ENCODE measurements around the gene SSBP4. TPM values are rescaled to one million over a fixed set of nuclear protein-coding genes. Genes with fewer than 3 reads are reported as not detected.

The SSBP4 gene
- polyA plus RNA-seq, 1 of the 3 experiments (the other 2 are of a cell fraction), result 24.9 TPM

DNA sequence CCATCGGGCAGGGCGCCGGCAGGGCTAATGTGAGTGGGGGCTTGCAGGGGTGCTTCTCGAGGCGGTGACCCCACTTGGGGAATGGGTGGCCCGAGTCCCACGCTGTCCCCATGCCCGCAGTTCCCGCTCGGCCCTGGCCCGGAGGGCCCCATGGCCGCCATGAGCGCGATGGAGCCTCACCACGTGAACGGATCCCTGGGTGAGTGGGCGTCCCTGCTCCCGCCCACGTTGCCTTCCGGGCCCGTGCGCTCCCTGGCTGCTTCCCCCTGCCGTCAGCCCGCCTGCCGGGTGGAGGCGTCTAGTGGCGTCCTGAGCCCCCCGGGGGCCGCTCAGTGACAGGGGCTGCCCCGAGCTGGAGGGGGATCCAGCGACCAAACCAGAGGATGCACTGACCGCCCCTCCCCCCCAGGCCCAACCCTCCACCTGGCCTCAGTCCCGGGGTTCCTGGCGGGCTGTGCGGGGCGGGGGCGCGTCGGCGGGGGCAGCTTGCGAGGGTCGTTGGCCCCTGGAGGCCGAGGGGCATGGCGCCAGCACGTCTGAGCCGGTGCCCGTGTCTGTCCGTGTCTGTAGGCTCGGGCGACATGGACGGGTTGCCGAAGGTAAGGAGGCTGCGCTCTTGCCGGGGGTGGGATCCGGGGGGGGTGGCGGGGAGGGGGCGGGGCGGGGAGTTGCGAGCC is 14.0 kb downstream of the SSBP4 start:
- no peak overlapping the region for H2AFZ ChIP-seq (ENCODE audit: low read depth)
- H4K20me1 ChIP-seq (ENCODE audit: insufficient read depth), result no peaks in the 10 kb centered on the region; the same call in 1 of the 2 replicates
- peaks cover 0 to 11% of the 10 kb centered on the region in 2 experiments for H3K36me3 ChIP-seq (replicated peaks in 1 of 2; ENCODE audit: control insufficient read depth in 1 of 2, insufficient read depth in 2 of 2, low read length in 1 of 2)
- no peak overlapping the region for H3K4me2 ChIP-seq
- no peaks in the 10 kb centered on the region for H3K27me3 ChIP-seq (ENCODE audit: insufficient read depth)
- peak; percentile 75 for DNase-seq
- CTCF ChIA-PET, result interaction anchor here (0.9 kb wide), 1 partner anchor 14 kb away, joined by 4 read pairs; the partner anchor contains the start of gene SSBP4
- H3K27ac ChIP-seq (ENCODE audit: low read depth in 2 of 2, low read length in 1 of 2), result peak overlapping the region in 1 of 2 experiments; percentile 71; a peak in 1 of 4 replicates
- H3K9me3 ChIP-seq, result no peaks in the 10 kb centered on the region
- no peaks in the 10 kb centered on the region for H3K79me2 ChIP-seq (ENCODE audit: insufficient read depth)
- POLR2A ChIA-PET, result interaction anchor here (1.6 to 2.5 kb wide), 2 partner anchors 14 to 152 kb away, joined by 4 to 13 read pairs; partner anchors contain the start of genes JUND and SSBP4
- TF ChIP-seq USF2 (IDR thresholded peaks at IDR 0.05; ENCODE audit: borderline replicate concordance, low read depth, low read length), result no peak
- TF ChIP-seq FOSL2 (IDR thresholded peaks at IDR 0.05; ENCODE audit: borderline replicate concordance, low read depth), result no peak
- no peak for TF ChIP-seq MXI1 (IDR thresholded peaks at IDR 0.05; ENCODE audit: low read depth, low read length)
- no peak for TF ChIP-seq EZH2phosphoT487 (IDR thresholded peaks at IDR 0.05; ENCODE audit: borderline replicate concordance, low read depth)
- no peak for TF ChIP-seq TAF1 (IDR thresholded peaks at IDR 0.05; ENCODE audit: borderline replicate concordance, low read depth, low read length)
- no peak for TF ChIP-seq RFX5 (IDR thresholded peaks at IDR 0.05; ENCODE audit: low read length)
- no peak for TF ChIP-seq REST (IDR thresholded peaks at IDR 0.05; ENCODE audit: low read depth, low read length)
- TF ChIP-seq MEF2A (IDR thresholded peaks at IDR 0.05; ENCODE audit: borderline replicate concordance, low read depth), result no peak
- TF ChIP-seq ZBTB33 (IDR thresholded peaks at IDR 0.05; ENCODE audit: borderline replicate concordance, low read depth), result no peak
- TF ChIP-seq POLR2AphosphoS5 (IDR thresholded peaks at IDR 0.05; ENCODE audit: low read depth, low read length), result no peak
- no peak for TF ChIP-seq YY1 (IDR thresholded peaks at IDR 0.05; ENCODE audit: low read depth)
- H3K9me2 ChIP-seq, result no peaks in the 10 kb centered on the region
- no peak overlapping the region for H3K9ac ChIP-seq
- peaks cover 14 to 51% of the 10 kb centered on the region in 2 experiments; a peak in 2 of 4 replicates for H3K4me1 ChIP-seq (ENCODE audit: control insufficient read depth in 1 of 2, insufficient read depth in 2 of 2, low read depth in 1 of 2, low read length in 1 of 2)
- H3K4me3 ChIP-seq (ENCODE audit: low read depth in 2 of 2, low read length in 1 of 2), result peak overlapping the region in 1 of 2 experiments; percentile 37; a peak in 1 of 4 replicates
- WGBS (ENCODE audit: low lambda C conversion rate), result 79% methylated on average over 13 of the region's 59 CpGs
- H3F3A ChIP-seq (replicated peaks; ENCODE audit: insufficient read depth), result peaks cover 6% of the 10 kb centered on the region
